GM12873 (cell line): ENCODE data around the gene C1orf167.

Experiments
- TF ChIP-seq, protein P1 (sequence below): IDR thresholded peaks from 2 replicates; pipeline ENCODE4 v1.5.1; 2012; ENCODE audit warnings: low read depth, mild to moderate bottlenecking, moderate library complexity, low read length, control low read depth; ENCODE audit not compliant: insufficient read depth; ENCODE audit errors: missing control alignments

The C1orf167 gene

DNA sequence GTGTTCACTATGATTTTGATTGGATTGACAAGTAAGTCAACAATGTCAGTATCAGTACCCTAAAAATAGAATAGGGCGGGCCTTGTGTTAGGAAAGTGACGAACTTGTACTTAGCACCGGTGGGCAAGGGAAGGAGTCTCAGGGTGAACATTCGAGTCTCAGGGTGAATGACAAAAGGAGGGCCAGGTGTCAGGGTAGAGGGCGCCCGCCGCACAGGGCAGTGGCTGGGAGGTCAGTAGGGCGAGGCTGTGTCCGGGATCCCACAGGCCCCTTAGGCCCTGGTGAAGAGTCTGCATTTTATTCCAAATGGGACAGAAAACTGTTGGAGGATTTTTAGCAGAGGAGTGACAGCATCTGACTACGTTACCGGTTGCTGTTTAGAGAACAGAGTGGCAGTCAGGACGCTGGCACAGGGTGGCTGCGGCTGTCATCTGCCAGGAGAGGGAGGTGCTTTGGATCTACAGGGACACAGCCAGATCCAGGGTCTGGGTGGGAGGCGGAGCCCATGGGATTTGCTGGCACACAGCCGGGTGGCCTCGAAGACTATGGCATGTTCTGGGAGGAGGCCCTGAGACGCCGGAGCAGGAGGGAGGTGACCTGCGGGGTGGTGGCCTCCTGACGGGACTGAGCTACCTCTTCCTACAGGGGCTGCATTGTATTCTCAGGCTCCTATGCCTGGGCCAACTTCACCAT is 15.1 kb upstream of the C1orf167 start:
- TF ChIP-seq, protein P1, sequence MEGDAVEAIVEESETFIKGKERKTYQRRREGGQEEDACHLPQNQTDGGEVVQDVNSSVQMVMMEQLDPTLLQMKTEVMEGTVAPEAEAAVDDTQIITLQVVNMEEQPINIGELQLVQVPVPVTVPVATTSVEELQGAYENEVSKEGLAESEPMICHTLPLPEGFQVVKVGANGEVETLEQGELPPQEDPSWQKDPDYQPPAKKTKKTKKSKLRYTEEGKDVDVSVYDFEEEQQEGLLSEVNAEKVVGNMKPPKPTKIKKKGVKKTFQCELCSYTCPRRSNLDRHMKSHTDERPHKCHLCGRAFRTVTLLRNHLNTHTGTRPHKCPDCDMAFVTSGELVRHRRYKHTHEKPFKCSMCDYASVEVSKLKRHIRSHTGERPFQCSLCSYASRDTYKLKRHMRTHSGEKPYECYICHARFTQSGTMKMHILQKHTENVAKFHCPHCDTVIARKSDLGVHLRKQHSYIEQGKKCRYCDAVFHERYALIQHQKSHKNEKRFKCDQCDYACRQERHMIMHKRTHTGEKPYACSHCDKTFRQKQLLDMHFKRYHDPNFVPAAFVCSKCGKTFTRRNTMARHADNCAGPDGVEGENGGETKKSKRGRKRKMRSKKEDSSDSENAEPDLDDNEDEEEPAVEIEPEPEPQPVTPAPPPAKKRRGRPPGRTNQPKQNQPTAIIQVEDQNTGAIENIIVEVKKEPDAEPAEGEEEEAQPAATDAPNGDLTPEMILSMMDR, result no peak

DNA sequence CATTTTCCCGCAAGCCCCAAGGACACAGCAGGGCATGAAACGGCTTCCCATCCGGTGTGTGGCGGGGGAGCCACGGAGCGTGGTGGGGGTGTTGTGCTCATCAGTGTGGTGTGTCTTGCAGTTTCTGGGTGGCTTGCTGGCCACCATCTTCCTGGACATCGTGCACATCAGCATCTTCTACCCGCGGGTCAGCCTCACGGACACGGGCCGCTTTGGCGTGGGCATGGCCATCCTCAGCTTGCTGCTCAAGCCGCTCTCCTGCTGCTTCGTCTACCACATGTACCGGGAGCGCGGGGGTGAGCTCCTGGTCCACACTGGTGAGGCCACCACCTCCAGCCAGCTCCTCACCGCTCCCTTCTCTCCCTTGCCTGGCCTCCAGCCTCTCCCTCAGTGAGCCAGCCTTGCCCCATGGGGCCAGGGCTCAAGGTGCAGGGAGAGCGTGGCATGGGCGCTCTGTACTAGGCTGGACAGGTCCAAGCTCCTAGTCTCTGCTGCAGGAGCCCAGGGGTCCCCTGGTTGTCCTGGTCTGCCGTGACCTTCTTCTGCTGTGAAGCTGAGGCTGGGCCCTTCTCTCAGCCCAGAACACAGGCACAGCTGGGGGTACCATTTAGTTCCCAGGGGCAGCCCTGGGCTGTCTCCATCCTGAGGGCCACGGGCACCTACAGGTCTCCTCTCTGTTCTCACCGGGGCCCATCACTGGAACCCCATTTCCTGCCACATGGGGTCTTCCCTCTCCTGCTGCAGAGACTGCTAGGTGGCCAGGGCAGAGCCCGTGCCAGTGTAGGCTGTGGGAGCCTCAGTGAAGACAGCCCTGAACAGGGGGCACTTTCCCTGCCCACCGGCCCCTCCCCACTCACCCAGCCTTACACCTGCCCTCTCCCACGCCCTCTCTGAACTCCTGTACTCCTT is 13.4 kb upstream of the C1orf167 start:
- TF ChIP-seq, protein P1, result no peak

DNA sequence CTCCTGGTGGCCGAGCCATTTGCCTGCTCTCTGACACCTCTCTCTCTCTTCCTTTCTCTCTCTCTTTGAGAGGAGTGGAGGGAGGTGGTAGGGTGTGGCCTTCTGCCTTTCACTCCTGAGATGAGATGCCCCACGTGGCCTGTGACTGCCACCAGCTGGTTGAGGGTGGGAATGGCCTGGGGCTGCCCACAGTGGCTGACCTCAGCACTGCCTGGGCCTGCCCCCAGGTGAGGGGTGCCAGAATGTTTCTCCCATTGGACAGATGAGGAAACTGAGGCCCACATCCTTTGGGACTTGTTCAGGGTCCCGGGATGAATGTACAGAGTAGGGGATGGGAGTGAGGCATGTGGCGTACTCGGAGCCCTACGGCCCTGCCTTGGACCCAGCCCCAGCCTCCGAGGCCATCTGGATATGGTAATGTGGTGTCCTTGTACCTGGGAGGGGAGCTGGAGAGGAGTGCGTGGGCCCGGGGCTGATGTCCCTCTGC is 12.7 kb upstream of the C1orf167 start:
- TF ChIP-seq, protein P1, result peak; percentile 84

DNA sequence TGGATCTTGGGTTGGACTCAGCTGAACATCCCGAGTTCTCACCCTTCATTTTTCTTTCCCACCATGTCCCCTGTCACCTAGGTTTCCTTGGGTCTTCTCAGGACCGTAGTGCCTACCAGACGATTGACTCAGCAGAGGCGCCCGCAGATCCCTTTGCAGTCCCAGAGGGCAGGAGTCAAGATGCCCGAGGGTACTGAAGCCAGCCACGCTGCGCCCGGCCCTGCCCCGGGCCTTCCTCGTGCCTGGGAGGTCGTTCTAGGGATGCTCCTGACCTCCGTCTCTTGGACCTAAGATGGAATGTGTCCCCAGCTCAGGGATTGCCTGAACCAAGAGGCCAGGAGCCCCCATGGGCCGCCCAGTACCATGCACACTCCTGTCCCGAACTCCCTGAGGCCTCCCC is 12.0 kb upstream of the C1orf167 start:
- TF ChIP-seq, protein P1, result no peak

DNA sequence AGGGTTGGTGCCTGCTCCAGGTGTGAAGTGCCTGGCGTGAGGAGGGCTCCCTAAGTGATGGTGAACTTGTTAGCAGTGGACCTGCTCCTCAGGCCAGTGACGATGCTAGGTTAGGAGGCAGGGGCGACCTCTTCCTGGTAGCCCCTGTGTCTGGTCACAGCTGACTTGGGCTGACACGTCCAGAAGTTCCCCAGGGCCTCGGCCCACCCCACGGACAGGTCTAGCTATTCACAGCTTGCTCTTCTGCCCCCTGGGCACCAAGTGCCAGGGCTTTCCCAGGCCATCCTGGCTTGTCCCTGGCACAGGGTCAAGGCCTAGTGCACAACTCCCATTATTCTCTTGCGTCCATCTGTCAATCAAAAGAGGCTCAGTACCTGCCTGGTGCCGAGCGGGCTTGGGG is 10.9 kb upstream of the C1orf167 start:
- TF ChIP-seq, protein P1, result no peak

DNA sequence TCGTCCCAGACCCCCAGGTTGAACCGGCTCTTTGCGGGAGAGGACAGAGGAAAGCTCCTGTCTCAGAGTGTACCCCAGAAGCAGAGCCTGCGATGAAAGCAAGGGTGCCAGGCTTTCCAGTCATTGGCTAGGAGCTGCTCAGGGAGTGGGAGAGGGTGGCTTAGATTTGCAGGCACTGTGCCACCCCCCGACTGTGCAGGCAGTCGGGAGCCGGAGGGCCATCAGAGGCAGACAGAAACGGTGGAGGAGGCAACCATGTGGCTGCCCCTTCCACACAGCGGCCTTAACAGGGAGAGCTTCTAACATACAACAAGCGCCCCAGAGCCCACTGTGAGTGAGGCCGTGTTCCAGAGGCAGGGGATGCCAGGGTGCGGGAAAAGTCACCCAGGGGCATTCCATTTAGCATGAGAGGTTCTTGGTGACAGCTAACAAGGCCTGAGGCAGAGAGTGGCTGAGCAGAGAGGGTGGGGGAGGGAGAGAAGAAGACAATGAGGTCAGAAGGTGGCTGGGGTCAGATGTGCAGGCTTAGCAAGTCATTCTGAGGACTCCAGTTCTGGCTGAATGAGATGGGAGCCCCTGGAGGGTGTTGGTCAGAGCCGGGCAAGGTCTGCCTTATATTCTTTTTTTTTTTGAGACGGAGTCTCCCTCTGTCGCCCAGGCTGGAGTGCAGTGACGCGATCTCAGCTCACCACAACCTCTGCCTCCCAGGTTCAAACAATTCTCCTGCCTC is 9.5 kb upstream of the C1orf167 start:
- TF ChIP-seq, protein P1, result no peak
